Cardiac muscle cell (in vitro differentiated cells and primary cell): ENCODE data around the gene ABCD3. TPM values are rescaled to one million over a fixed set of nuclear protein-coding genes. Genes with fewer than 3 reads are reported as not detected.
A peak's percentile ranks its signal among the peaks of the same experiment; 100 is the strongest.
"Not testable (repeated sequence)": the region's sequence is repeated elsewhere in the genome, so short reads cannot be mapped to it uniquely, and the experiment has no call there.

Experiments
- DNase-seq, 2 donors: peaks; one replicate each; pipeline versions ENCODE4 v3.0.0 to v3.0.0-alpha.2; 2010 to 2017; ENCODE audit warnings: low read depth in 1 of 2, low spot score in 1 of 2
- H3K27ac ChIP-seq: fragments of 200-600 bp; sonication (generic); 2 replicates; pipeline ENCODE4 v1.5.1; 2016
- H3K27me3 ChIP-seq: fragments of 200-600 bp; sonication (generic); 2 replicates; pipeline ENCODE4 v1.6.0; 2016; ENCODE audit warnings: control low read depth
- H3K36me3 ChIP-seq: fragments of 200-600 bp; sonication (generic); 2 replicates; pipeline ENCODE4 v1.5.1; 2016; ENCODE audit warnings: control low read depth
- H3K4me1 ChIP-seq: fragments of 200-600 bp; sonication (generic); 2 replicates; pipeline ENCODE4 v1.8.1; 2017; ENCODE audit warnings: low read depth, mild to moderate bottlenecking, mixed run types
- H3K4me3 ChIP-seq: fragments of 200-600 bp; sonication (generic); 2 replicates; pipeline ENCODE4 v1.5.1; 2016; ENCODE audit warnings: mild to moderate bottlenecking
- H3K9me3 ChIP-seq: fragments of 200-600 bp; sonication (generic); 2 replicates; pipeline ENCODE4 v1.5.1; 2017; ENCODE audit warnings: low read depth, mild to moderate bottlenecking, control low read depth
- CTCF ChIP-seq: IDR thresholded peaks from 2 replicates; pipeline ENCODE4 v1.5.1; 2012; ENCODE audit warnings: low read depth, mild to moderate bottlenecking, low read length
- polyA plus RNA-seq: library from polyadenylated mRNA; unstranded; fragments of >200 nt; fragmentation: Nextera tagmentation; extraction: Ambion mirVana; gene quantifications from 2 replicates; pipeline ENCODE4 v1.2.1, GENCODE V29; 2016
- total RNA-seq: library from RNA; depleted of rRNA; stranded (reverse); fragments of >200 nt; gene quantifications from 2 replicates; pipeline ENCODE4 v1.2.3, GENCODE V29; 2016

The ABCD3 gene
- total and polyA plus RNA-seq, 2 experiments from 2014 or later = 20.7 to 30.6 TPM

- no peak for DNase-seq
- TF ChIP-seq CTCF = no peak
- Histone ChIP-seq H3K4me1 (peaks cover 11% of the 10 kb centered on the region), H3K27me3 (no peaks in the 10 kb centered on the region), H3K27ac (no peak overlapping the region), H3K4me3 (no peak overlapping the region), H3K36me3 (no peaks in the 10 kb centered on the region), H3K9me3 (no peaks in the 10 kb centered on the region)
Observed at GRCh38 chr1:94428441-94428840, 10.3 kb downstream of the ABCD3 start.

GRCh38 chr1:94428927-94429528 is 10.8 kb downstream of the ABCD3 start:
- not testable (repeated sequence) for H3K9me3 ChIP-seq, DNase-seq, H3K36me3 ChIP-seq, H3K4me1 ChIP-seq, H3K27me3 ChIP-seq, H3K27ac ChIP-seq, H3K4me3 ChIP-seq

- H3K27ac ChIP-seq, H3K27me3 ChIP-seq, H3K4me3 ChIP-seq, H3K36me3 ChIP-seq, H3K9me3 ChIP-seq, DNase-seq, H3K4me1 ChIP-seq: not testable (repeated sequence)
Observed at GRCh38 chr1:94430066-94430465, 11.9 kb downstream of the ABCD3 start.

- DNase-seq = no peak
- H3K36me3 ChIP-seq = no peaks in the 10 kb centered on the region
- H3K27ac ChIP-seq = no peak overlapping the region
- TF ChIP-seq CTCF = no peak
- H3K4me3 ChIP-seq = no peak overlapping the region
- H3K4me1 ChIP-seq = no peaks in the 10 kb centered on the region
- H3K9me3 ChIP-seq = no peaks in the 10 kb centered on the region
- no peaks in the 10 kb centered on the region for H3K27me3 ChIP-seq
Observed at GRCh38 chr1:94433866-94434265, 15.7 kb downstream of the ABCD3 start.

GRCh38 chr1:94434365-94435045 is 16.3 kb downstream of the ABCD3 start:
- Histone ChIP-seq H3K4me1 (no peaks in the 10 kb centered on the region), H3K9me3 (no peaks in the 10 kb centered on the region), H3K27me3 (no peaks in the 10 kb centered on the region), H3K4me3 (no peak overlapping the region), H3K36me3 (no peaks in the 10 kb centered on the region), H3K27ac (no peak overlapping the region)
- DNase-seq = peak in 1 of 2 donors; percentile 56
- no peak for TF ChIP-seq CTCF

- peak in 1 of 2 donors; percentile 43 for DNase-seq
- Histone ChIP-seq H3K4me1 (no peaks in the 10 kb centered on the region), H3K27ac (no peak overlapping the region), H3K9me3 (no peaks in the 10 kb centered on the region), H3K36me3 (no peaks in the 10 kb centered on the region), H3K27me3 (no peaks in the 10 kb centered on the region), H3K4me3 (no peak overlapping the region)
- no peak for TF ChIP-seq CTCF
Observed at GRCh38 chr1:94438692-94439276, 20.6 kb downstream of the ABCD3 start.
